GM12865 (cell line): ENCODE data around the gene DSG1.
"Not testable (repeated sequence)": the region's sequence is repeated elsewhere in the genome, so short reads cannot be mapped to it uniquely, and the experiment has no call there.

ENCODE experiments used
- DNase-seq: peaks from one replicate; pipeline ENCODE4 v3.0.0; 2010; ENCODE audit warnings: low read depth
- H3K4me3 ChIP-seq: 2 replicates; pipeline ENCODE4 v1.5.1; 2011; ENCODE audit warnings: mild to moderate bottlenecking, low read depth, low read length, control low read depth
- TF ChIP-seq, protein P1 (sequence below): IDR thresholded peaks from 2 replicates; pipeline ENCODE4 v1.5.1; 2011; ENCODE audit warnings: low read length, control low read depth, low read depth, inconsistent platforms; ENCODE audit not compliant: insufficient read depth; ENCODE audit errors: missing control alignments

DSG1 gene

DNA sequence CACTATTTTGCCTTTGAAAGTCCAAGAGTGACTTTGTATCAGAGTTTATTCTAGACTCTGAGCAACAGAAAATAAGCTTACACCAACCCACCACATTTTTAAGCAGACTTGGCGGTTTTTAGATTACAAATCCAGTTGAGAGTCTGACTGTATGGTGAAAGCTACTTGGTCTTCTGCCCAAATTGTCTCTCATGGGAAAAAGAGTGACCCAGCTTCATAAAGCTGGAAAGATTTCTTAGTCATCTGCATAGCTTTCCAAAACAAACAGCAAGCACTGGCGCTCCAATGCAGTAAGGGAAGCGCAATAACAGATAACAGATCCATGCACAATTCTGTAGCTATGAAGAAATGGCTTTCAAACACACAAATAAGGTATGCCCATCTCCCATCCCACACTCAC, 7.1 kb downstream of the DSG1 start:
- TF ChIP-seq, protein P1, sequence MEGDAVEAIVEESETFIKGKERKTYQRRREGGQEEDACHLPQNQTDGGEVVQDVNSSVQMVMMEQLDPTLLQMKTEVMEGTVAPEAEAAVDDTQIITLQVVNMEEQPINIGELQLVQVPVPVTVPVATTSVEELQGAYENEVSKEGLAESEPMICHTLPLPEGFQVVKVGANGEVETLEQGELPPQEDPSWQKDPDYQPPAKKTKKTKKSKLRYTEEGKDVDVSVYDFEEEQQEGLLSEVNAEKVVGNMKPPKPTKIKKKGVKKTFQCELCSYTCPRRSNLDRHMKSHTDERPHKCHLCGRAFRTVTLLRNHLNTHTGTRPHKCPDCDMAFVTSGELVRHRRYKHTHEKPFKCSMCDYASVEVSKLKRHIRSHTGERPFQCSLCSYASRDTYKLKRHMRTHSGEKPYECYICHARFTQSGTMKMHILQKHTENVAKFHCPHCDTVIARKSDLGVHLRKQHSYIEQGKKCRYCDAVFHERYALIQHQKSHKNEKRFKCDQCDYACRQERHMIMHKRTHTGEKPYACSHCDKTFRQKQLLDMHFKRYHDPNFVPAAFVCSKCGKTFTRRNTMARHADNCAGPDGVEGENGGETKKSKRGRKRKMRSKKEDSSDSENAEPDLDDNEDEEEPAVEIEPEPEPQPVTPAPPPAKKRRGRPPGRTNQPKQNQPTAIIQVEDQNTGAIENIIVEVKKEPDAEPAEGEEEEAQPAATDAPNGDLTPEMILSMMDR: no peak
- no peak for DNase-seq

DNA sequence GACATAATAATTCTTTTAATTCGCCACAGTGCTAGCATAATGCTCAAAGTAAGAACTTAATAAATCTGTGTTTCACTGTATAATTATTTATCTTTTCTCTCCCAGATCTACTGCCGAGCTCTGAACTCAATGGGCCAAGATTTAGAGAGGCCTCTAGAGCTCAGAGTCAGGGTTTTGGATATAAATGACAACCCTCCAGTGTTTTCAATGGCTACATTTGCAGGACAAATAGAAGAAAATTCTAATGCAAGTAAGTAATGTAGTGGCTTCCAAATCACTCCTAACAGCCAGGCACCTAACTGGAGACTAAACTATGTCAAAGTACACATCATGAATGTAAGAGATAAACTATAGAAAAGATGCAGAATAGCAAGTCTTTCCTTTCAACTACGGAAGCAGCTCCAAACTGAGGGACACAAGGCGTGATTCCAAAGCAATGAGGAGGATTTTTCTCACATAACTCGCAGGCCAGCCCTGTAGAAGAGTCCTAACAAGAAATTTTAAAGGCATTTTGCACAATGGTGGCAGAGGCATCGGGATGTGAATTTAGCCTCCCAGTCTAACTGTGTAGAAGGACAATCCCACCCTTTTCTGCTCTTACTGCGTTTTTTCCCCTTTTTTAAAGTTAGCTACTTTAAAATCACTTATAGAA, 12.0 kb downstream of the DSG1 start:
- H3K4me3 ChIP-seq: no peak overlapping the region
- DNase-seq: no peak
- TF ChIP-seq, protein P1: no peak

More for the DNA sequence above, 7.1 kb downstream of the DSG1 start:
- no peak overlapping the region for H3K4me3 ChIP-seq

DNA sequence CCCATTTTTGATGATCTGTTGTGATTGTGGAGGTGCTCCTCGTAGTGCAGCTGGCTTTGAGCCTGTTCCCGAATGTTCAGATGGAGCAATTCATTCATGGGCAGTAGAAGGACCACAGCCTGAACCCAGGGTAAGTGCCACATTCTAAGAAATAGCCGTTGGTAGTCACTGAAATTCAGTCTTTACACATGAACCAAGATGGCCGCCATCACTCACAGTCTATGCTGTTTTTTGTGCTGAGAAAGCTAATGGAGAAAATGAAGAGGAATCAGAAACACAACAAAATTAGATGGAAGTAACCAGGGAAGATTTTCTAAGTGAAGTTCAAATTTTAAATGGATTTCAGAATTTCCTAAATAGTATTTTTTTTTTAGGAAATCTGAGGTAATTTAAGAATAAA, 25.5 kb downstream of the DSG1 start:
- TF ChIP-seq, protein P1: no peak
- H3K4me3 ChIP-seq: no peak overlapping the region
- DNase-seq: no peak

DNA sequence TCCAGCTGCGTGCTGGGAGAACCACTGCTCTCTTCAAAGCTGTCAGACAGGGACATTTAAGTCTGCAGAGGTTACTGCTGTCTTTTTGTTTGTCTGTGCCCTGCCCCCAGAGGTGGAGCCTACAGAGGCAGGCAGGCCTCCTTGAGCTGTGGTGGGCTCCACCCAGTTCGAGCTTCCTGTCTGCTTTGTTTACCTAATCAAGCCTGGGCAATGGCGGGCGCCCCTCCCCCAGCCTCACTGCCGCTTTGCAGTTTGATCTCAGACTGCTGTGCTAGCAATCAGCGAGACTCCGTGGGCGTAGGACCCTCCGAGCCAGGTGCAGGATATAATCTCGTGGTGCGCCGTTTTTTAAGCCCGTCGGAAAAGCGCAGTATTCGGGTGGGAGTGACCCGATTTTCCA, 35.4 kb downstream of the DSG1 start:
- H3K4me3 ChIP-seq, DNase-seq: not testable (repeated sequence)

DNA sequence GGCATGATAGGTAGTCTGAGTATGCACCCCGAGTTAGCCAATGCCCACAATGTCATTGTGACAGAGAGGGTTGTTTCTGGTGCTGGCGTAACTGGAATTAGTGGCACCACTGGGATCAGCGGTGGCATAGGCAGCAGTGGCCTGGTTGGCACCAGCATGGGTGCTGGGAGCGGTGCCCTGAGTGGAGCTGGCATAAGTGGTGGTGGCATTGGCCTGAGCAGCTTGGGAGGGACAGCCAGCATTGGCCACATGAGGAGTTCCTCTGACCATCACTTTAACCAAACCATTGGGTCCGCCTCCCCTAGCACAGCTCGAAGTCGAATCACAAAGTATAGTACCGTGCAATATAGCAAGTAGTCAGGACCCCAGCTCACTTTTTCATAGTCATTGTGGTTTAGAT, 37.0 kb downstream of the DSG1 start:
- DNase-seq: no peak
- TF ChIP-seq, protein P1: no peak
- no peak overlapping the region for H3K4me3 ChIP-seq

DNA sequence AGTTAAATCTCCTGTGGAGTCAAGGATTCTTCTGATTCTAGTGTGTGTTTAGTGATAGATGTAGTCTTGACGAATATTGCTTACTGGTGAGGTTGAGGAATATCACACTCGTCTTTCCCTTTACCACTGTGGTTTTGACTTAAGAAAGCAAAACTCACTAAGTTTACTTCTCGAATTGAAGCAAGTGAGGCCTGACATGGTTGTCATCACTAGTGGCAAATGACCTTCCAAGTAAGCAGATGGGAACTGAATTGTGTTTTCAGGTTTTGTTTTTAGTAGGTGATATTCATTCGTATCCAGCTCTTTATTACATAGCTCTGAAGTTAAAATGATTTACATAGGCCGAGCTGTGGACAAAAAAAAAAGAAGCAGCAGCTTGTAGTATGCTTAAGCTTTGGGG, 38.1 kb downstream of the DSG1 start:
- H3K4me3 ChIP-seq: no peak overlapping the region
- peak; percentile 74 for DNase-seq
- TF ChIP-seq, protein P1: no peak

DNA sequence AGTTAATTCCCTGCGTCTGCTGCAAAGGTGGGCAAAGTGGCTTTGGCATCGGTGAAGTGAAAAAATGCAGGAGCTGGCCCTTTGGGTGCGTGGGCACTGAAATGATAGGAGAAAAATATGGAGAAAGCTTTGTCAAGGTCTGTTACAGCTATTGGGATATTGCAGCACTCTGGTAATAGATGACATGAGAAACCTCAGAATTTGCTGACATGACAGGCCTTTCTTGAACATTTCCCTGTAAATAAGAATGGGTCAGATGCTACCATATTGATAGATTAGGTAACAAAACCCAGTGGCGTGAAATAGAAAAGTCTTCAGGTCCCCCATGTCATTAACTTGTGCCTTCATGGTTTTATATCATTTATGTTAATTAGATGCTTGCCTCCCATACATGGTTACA, 46.2 kb downstream of the DSG1 start:
- no peak overlapping the region for H3K4me3 ChIP-seq
- TF ChIP-seq, protein P1: no peak
- no peak for DNase-seq
